ENCODE data around the gene SRGN.

- TF ChIP-seq CTCF (IDR thresholded peaks at IDR 0.05) = no peak
- no peak for TF ChIP-seq POLR2A (IDR thresholded peaks at IDR 0.05)
Observed at GRCh38 chr10:69070951-69071350, 17.0 kb upstream of the SRGN start.

All from Peyer's patch (tissue), 4 donors.